GM21825 (cell line): Measurements from ENCODE around the gene SEC24C.
A peak's percentile ranks its signal among the peaks of the same experiment; 100 is the strongest.
"Not testable (repeated sequence)": the region's sequence is repeated elsewhere in the genome, so short reads cannot be mapped to it uniquely, and the experiment has no call there.

ENCODE experiments used
- ATAC-seq: cut with Tn5 transposase; IDR thresholded peaks from one replicate; pipeline ENCODE4 v1.9.1; 2021; ENCODE audit warnings: mild to moderate bottlenecking, moderate library complexity; ENCODE audit not compliant: unreplicated experiment

SEC24C gene

DNA sequence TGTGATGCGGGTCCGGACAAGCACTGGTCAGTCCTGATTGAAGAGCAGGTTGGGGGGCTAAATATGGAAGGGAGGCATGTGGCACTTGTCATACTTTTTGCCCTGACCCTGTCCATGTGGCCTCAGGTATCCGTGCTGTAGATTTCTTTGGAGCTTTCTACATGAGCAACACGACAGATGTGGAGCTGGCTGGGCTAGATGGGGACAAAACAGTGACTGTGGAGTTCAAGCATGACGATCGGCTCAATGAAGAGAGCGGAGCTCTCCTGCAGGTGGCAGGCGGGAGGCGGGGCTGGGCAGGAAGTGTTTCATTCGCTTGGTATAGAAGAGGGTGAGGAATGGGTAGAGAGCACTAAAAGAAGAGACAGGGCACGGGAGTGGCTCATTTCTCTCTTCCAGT, 24.7 kb downstream of the SEC24C start:
- no peak for ATAC-seq

DNA sequence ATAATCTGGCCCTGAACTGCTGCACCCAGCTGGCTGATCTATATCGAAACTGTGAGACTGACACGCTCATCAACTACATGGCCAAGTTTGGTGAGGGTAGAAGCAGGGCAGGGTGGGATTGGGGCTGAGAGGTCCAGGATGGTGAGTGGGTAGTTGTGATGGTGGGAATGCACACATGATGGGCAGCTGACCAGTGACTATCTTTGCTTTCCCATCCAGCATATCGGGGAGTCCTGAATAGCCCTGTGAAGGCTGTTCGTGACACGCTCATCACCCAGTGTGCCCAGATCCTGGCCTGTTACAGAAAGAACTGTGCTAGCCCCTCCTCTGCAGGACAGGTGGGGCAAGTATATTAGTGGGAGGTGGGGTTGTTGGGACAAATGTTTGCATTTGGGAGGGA, 25.2 kb downstream of the SEC24C start:
- no peak for ATAC-seq

DNA sequence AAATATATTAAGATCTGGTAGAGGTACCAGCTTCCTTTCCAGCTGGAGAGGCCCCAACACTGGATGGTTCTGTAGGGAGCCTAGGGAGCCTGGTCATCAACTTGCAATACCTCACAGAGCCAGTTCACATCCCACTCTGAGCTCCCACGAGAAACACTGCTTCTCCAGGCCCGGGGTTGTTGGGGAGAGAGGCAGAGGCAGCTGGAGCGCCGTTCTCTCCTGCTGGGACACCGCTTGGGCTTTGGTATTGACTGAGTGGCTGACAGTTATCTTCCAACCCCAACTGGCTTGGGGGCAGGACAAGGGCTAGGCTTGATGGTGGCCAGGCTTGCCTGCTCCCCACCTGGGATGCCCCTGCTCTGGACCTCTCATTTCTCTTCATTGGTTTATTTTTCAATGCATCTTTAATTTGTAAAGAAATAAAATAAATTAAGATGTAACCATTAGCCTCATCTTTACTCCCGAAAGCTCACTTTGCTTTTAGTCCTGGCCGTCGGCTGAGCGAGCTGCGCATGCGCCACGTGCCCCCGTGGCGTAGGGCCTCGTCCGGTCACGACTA, 27.6 kb downstream of the SEC24C start:
- no peak for ATAC-seq

DNA sequence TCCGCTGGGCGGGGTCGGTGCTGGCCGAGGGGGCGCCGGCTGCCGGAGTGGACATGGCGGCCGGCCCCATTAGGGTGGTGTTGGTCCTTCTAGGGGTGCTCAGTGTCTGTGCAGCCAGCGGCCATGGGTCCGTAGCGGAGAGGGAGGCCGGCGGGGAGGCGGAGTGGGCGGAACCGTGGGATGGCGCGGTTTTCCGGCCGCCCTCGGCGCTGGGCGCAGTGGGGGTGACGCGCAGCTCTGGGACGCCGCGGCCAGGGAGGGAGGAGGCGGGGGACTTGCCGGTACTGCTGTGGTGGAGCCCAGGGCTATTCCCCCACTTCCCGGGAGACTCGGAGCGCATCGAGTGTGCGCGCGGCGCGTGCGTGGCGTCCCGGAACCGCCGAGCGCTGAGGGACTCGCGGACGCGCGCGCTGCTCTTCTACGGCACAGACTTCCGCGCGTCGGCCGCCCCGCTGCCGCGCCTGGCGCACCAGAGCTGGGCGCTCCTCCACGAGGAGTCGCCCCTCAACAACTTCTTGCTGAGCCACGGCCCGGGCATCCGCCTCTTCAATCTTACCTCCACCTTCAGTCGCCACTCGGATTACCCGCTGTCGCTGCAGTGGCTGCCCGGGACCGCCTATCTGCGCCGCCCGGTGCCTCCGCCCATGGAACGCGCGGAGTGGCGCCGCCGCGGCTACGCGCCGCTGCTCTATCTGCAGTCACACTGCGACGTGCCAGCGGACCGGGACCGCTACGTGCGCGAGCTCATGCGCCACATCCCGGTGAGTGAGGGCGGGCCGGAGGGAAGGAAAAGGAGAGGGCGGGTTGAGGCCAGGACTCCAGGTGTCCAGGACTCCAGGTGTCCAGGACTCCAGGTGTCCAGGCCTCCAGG, 28.3 kb downstream of the SEC24C start:
- peak; percentile 67 for ATAC-seq

DNA sequence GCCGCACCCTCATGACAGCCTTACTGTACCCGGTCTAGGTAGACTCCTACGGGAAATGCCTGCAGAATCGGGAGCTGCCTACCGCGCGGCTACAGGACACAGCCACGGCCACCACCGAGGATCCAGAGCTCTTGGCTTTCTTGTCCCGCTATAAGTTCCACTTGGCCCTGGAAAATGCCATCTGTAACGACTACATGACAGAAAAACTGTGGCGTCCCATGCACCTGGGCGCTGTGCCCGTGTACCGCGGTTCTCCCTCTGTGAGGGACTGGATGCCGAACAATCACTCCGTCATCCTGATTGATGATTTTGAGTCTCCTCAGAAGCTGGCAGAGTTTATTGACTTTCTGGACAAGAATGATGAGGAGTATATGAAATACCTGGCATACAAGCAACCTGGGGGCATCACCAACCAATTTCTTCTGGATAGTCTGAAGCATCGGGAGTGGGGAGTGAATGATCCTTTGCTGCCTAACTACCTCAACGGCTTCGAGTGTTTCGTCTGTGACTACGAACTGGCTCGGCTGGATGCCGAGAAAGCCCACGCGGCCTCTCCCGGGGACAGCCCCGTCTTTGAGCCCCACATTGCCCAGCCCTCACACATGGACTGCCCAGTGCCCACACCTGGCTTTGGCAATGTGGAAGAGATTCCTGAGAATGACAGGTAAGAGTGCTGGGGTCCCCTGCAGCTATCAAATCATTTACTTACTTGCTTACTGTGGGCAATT, 29.1 kb downstream of the SEC24C start:
- no peak for ATAC-seq

DNA sequence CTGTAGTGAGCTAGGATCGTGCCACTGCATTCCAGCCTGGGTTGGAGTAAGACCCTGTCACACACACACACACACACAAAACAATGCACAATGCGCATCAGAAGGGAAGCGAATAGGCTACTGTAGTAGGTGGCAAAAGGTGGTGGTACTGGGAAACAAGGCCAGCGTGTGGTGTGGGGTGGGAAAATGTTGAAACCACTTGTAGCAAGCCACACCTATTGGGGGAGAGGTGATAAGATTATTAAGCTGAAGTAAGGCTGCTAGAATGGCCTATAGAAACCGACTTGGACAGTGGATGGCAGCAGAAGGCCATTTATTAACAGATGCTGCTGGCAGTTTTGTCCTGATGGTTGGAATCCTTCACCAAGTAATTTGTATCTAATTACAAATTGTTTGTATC, 30.5 kb downstream of the SEC24C start:
- ATAC-seq: no peak

DNA sequence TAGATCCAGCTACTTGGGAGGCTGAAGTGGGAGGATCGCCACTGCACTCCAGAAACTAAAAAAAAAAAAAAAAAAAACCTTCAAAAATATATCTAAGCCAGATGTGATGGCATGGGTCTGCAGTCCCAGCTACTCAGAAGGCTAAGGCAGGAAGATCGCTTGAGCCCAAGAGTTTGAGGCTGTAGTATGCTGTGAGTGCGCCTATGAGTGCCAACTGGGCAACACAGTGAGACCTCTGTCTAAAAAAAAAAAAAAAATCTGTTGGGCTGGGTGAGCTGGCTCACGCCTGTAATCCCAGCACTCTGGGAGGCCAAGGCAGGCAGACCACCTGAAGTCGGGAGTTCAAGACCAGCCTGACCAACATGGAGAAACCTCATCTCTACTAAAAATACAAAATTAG, 34.8 kb downstream of the SEC24C start:
- no peak for ATAC-seq

DNA sequence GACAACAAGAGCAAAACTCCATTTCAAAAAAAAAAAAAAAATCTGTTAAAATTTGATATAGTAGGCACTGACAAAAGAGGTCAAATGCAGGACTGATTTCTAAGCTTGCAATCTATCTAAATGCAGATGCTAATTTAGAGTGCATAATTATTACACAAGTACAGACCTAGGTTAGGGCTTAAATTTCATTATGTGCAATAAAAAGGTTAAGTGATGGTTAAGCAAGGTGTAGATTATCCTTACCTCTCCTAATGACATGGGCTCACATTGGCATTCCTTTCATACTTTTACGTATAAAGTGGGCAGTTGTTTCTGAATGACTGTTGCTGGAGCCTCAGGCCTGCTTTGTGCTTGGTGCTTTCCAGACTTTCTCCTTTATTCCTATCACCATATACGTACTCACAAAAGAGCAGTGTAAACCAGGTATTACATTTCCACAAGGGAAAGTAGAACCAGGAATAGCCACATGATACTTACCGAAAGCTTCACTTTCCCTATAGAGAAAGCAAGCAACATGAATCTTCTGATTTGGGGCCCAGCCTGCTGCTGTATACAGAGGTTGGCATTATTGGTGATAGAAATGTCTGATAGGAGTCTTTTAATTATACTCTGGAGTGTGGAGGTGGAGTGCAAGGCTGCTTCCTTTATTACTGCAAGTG, 35.5 kb downstream of the SEC24C start:
- ATAC-seq: no peak

DNA sequence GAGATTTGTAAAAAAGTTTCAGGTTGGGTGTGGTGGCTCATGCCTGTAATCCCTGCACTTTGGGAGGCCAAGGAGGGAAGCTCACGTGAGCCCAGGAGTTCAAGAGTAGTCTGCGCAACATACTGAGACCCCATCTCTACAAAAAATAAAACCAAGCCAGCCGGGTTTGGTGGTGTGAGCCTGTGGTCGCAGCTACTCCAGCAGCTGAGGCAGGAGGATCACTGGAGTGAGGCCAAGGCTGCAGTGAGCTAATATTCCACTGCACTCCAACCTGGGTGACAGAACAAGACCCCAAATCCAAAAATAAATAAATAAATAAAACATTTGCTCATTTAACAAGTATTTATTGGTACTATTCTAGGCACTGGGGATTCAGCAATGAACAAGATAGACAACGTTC, 36.1 kb downstream of the SEC24C start:
- ATAC-seq: no peak

DNA sequence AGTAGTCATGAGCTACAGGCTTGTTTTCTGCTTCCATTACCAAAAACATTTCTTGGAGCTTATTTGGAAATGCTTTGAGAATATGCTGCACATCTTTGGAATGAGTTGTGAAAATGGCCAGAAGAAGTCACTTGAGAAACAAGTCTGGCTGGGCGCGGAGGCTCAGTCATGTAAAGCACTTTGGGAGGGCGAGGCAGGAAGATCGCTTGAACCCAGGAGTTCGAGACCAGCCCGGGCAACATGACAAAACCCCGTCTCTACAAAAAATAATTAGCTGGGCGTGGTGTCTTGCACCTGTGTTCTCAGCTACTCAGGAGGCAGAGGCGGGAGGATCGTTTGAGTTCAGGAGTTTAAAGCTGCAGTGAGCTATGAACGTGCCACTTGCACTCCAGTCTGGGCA, 36.8 kb downstream of the SEC24C start:
- no peak for ATAC-seq

DNA sequence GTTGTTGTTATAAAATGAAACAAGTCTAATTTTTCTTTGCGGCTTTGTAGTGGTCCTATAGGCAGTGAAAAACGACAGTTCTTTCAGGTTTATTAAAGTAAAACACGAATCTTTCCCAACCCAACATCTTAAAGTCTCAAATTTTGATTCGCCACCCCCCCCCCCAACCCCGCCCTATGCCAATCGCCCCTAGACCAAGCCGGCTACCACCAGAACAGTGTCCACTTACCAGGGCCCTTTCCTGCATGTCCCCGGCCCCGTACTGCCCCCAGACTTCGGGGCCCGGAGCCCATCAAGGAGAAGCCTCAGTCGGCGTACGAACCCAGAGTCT, 37.3 kb downstream of the SEC24C start:
- ATAC-seq: peak; percentile 2

DNA sequence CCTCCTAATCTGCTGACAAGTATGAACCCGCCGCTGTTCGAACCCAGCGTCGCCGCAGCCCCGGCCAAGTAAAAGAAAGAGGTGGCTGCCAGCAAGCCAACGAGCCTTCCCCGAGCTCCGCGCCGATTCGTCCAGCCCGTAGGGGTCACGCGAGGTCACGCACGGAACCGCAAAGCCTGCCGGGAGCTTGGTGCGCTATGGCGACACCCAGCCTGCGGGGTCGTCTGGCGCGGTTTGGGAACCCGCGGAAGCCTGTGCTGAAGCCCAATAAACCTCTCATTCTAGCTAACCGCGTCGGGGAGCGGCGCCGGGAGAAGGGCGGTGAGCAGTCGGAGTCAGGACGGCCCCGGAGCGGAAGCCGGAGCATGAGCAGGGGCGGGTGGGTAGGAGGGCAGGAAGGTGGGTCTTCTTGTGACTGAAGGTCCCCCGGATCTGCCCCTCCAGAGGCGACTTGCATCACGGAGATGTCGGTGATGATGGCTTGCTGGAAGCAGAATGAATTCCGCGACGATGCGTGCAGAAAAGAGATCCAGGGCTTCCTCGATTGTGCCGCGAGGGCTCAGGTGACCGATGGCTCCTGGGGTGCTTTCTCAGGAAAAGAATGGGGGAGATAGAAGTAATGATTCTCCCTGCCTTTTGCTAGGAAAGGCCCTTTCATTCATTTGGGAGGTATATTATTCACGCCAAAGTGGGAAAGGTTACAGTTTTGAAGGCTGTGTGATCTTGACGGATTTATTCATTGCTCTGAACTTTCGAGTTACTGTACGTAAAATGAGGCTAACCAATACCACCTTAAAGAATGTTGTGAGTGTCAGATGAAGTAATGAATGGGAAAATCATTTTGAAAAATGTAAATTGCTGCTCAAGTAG, 37.9 kb downstream of the SEC24C start, which contains the start of gene CHCHD1:
CHCHD1 (plus strand) TSS at position 170 of the 870 bp plus-strand sequence; CDS start at position 198, 28 bp downstream.
- peak; percentile 43 for ATAC-seq

DNA sequence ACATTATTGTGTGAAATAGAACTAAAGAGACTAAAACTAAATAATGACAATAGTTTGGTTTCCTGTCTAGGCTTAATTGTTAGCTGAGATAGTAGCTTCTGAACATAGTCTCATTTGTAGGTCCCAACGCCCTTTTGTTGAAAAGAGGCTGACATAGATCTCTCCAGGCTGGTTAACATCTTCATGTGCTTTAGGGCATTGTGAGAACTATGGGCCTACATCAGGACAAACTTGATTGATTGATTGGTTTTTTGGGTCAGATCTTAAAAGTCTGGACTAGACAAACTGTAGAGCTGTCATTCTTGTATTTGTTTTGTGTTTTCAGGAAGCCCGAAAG, 38.5 kb downstream of the SEC24C start:
- ATAC-seq: no peak

DNA sequence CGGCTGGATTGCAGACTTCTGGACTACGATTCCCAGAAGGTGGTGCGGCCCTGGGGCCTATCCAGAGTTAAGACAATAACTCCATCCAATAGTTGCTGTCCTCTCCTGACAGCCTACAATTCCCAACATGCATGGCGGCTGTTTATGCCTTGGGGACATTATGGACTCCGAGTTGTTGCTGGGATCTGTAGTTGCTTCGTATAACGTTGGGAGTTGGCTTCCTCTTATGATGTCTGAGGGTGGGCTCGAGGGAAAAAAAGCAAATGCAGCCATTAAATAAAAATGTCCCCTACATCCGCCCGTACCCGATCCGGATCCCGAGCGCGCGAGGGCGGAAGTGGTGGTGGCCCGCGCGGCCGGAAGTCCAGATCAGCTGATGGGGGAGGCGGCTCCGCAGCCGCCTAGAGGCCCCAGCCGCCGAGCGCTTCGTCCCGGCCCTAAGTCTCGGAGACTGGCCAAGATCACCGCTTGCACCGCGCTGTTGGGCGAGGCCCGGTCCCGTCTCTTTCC, 41.1 kb downstream of the SEC24C start, which contains the start of gene ZSWIM8:
ZSWIM8 (plus strand) TSS at position 396 of the 510 bp plus-strand sequence. CDS start 273 bp downstream, outside the sequence.
- peak; percentile 71 for ATAC-seq

DNA sequence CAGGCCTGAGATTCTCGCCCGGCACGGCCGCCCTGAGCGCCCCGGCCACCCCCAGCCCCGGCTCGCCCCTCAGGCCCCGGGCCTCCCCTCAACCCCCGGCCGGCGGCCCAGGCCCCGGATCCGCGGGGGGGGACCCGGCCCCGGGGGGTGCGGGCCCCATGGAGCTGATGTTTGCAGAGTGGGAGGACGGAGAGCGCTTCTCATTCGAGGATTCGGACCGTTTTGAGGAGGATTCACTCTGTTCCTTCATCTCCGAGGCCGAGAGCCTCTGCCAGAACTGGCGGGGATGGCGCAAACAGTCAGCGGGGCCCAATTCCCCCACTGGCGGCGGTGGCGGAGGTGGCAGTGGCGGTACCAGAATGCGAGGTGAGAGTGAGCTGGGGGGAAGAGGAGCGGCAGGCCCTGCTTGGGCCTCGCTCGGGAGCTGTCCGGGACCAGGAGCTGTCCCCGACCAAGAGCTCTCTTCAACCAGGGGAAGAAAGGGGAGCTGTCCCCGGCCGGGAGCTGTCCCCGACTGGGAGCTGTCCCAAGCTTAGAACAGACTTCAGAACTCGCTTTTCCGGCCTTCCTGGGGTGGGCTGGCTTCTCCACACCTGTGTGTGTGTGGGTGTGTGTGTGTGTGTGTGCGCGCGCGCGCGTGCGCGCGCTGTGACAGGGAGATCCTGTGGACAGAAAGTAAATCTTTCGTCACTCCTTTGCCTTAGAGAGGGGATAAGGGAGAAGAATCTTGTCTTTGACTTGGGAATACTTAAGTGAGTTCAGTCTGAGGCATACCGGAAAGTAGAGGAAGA, 41.7 kb downstream of the SEC24C start:
- peak; percentile 5 for ATAC-seq

DNA sequence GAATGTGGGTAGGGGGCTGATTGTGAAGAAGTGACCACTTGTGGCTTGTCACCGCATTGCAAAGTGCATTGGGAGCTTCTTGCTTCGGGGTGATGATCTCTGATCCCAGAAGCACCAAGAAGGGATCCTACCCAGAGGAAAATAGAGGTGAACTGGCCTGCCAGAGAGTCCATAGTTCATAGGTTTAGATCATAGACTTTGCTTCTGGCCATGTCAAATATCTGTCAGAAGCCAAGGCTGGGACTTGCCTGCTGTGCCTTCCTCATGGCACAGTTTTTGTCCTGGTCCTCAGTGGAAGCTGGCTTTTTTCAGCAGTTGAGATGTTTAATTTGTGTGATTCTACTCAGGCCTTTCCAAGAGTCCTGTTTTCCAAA, 42.3 kb downstream of the SEC24C start:
- no peak for ATAC-seq

DNA sequence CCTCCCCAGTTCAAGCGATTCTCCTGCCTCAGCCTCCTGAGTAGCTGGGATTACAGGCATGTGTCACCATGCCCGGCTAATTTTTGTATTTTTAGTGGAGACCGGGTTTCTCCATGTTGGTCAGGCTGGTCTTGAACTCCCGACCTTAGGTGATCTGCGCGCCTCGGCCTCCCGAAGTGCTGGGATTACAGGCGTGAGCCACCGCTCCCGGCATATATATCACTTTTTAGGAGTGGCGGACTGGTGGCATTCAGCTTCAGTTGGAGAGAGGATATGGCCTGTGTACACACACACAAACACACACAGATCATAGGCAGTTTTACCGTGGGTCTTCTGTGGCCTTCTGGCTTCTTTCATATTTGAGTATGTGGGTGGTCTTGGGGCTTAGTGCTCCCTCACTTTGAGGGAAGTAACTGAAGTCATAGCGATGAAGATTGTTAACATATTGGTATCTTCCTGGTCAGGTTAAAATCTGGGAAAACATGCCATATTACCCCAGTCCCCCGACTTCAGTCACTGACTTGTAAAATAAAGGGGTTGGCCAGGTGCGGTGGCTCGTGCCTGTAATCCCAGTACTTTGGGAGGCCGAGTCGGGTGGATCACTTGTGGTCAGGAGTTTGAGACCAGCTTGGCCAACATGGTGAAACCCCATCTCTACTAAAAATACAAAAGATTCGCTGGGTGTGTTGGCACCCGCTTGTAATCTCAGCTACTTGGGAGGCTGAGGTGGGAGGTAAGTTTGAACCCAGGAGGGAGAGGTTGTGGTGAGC, 43.0 kb downstream of the SEC24C start:
- ATAC-seq: not testable (repeated sequence)

DNA sequence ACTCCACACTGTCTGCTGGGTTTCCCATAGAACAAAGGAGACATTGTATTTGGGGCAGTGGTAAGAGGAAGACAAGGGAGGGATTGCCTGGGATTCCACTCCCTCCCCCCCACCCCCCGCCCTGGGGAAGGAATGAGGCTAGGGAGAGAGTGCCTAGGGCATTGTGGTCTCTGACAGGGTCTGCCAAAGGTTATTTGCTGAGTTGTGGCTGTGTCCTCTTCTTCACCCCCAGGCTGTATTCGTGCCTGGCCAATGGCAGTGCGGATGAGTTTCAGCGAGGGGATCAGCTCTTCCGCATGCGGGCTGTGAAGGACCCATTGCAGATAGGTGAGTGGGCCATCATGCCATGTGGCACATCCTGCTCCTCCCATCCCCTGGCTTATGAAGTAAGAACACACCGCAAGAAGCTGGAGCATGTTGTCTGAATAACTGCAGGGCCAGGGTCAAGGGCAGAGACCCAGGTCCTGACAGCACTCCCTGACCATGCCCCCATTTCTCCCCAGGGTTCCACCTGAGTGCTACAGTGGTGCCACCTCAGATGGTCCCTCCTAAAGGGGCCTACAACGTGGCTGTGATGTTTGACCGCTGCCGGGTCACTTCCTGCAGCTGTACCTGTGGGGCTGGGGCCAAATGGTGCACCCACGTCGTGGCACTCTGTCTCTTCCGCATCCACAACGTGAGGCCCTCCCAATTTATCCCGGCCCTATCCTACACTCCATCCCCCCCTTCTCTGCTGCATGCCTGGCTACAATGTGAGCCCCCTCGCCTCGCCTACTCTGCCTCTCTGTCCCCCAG, 44.9 kb downstream of the SEC24C start:
- no peak for ATAC-seq
